ENCODE data around the gene SST.
"Not testable (repeated sequence)": the region's sequence is repeated elsewhere in the genome, so short reads cannot be mapped to it uniquely, and the experiment has no call there.

Gene SST

GRCh38 chr3:187648177-187648576 is 22.0 kb downstream of the SST start:
- H3K27me3 ChIP-seq (ENCODE audit: insufficient read depth, low read length), result peaks cover 3% of the 10 kb centered on the region; the same call in 1 of the 2 replicates
- H3K9ac ChIP-seq (ENCODE audit: low read depth, low read length), result no peak overlapping the region

GRCh38 chr3:187646906-187647660 is 23.1 kb downstream of the SST start:
- no peaks in the 10 kb centered on the region for H3K27me3 ChIP-seq (ENCODE audit: insufficient read depth, low read length)

More at GRCh38 chr3:187648177-187648576, 22.0 kb downstream of the SST start:
- Histone ChIP-seq H3K27ac (ENCODE audit: low read depth, low read length) (no peak overlapping the region), H3K4me1 (ENCODE audit: insufficient read depth, low read length) (no peaks in the 10 kb centered on the region), H3K36me3 (ENCODE audit: insufficient read depth, low read length) (no peaks in the 10 kb centered on the region), H3K4me3 (ENCODE audit: low read length) (no peak overlapping the region), H3K9me3 (ENCODE audit: insufficient read depth, low read depth, low read length) (no peaks in the 10 kb centered on the region)
- 93% methylated on average over 2 of the region's 2 CpGs for WGBS

GRCh38 chr3:187645379-187645778 is 24.8 kb downstream of the SST start:
- not testable (repeated sequence) for H3K27me3 ChIP-seq (ENCODE audit: insufficient read depth, low read length); H3K27ac ChIP-seq (ENCODE audit: low read depth, low read length); H3K9ac ChIP-seq (ENCODE audit: low read depth, low read length); H3K4me3 ChIP-seq (ENCODE audit: low read length); H3K36me3 ChIP-seq (ENCODE audit: insufficient read depth, low read length); H3K4me1 ChIP-seq (ENCODE audit: insufficient read depth, low read length); H3K9me3 ChIP-seq (ENCODE audit: insufficient read depth, low read depth, low read length)
- 93% methylated on average over 1 of the region's 1 CpG for WGBS

More at GRCh38 chr3:187646906-187647660, 23.1 kb downstream of the SST start:
- Histone ChIP-seq H3K4me3 (ENCODE audit: low read length) (no peak overlapping the region), H3K9me3 (ENCODE audit: insufficient read depth, low read depth, low read length) (no peaks in the 10 kb centered on the region), H3K9ac (ENCODE audit: low read depth, low read length) (no peak overlapping the region), H3K36me3 (ENCODE audit: insufficient read depth, low read length) (no peaks in the 10 kb centered on the region), H3K27ac (ENCODE audit: low read depth, low read length) (no peak overlapping the region), H3K4me1 (ENCODE audit: insufficient read depth, low read length) (no peaks in the 10 kb centered on the region)
- 93% methylated on average over 5 of the region's 5 CpGs for WGBS

GRCh38 chr3:187642861-187643260 is 27.3 kb downstream of the SST start:
- no peaks in the 10 kb centered on the region for H3K36me3 ChIP-seq (ENCODE audit: insufficient read depth, low read length)

GRCh38 chr3:187641320-187642016 is 28.7 kb downstream of the SST start:
- no peak overlapping the region for H3K27ac ChIP-seq (ENCODE audit: low read depth, low read length)

More at GRCh38 chr3:187642861-187643260, 27.3 kb downstream of the SST start:
- Histone ChIP-seq H3K9me3 (ENCODE audit: insufficient read depth, low read depth, low read length) (no peaks in the 10 kb centered on the region), H3K9ac (ENCODE audit: low read depth, low read length) (no peak overlapping the region), H3K27me3 (ENCODE audit: insufficient read depth, low read length) (no peaks in the 10 kb centered on the region), H3K4me1 (ENCODE audit: insufficient read depth, low read length) (no peaks in the 10 kb centered on the region), H3K4me3 (ENCODE audit: low read length) (no peak overlapping the region), H3K27ac (ENCODE audit: low read depth, low read length) (no peak overlapping the region)
- 96% methylated on average over 5 of the region's 5 CpGs for whole genome bisulfite sequencing

GRCh38 chr3:187640569-187641059 is 29.6 kb downstream of the SST start:
- H3K27ac ChIP-seq (ENCODE audit: low read depth, low read length), result no peak overlapping the region
- WGBS, result 91% methylated on average over 2 of the region's 2 CpGs

More at GRCh38 chr3:187641320-187642016, 28.7 kb downstream of the SST start:
- WGBS, result 100% methylated on average over 2 of the region's 2 CpGs
- Histone ChIP-seq H3K4me1 (ENCODE audit: insufficient read depth, low read length) (no peaks in the 10 kb centered on the region), H3K27me3 (ENCODE audit: insufficient read depth, low read length) (no peaks in the 10 kb centered on the region), H3K9me3 (ENCODE audit: insufficient read depth, low read depth, low read length) (no peaks in the 10 kb centered on the region), H3K9ac (ENCODE audit: low read depth, low read length) (no peak overlapping the region), H3K4me3 (ENCODE audit: low read length) (no peak overlapping the region), H3K36me3 (ENCODE audit: insufficient read depth, low read length) (no peaks in the 10 kb centered on the region)

GRCh38 chr3:187639927-187640568 is 30.1 kb downstream of the SST start:
- 76% methylated on average over 5 of the region's 5 CpGs for WGBS
- H3K4me3 ChIP-seq (ENCODE audit: low read length), result no peak overlapping the region
- H3K4me1 ChIP-seq (ENCODE audit: insufficient read depth, low read length), result no peaks in the 10 kb centered on the region
- no peaks in the 10 kb centered on the region; the same call in 1 of the 2 replicates for H3K9me3 ChIP-seq (ENCODE audit: insufficient read depth, low read depth, low read length)
- H3K9ac ChIP-seq (ENCODE audit: low read depth, low read length), result no peak overlapping the region
- H3K27me3 ChIP-seq (ENCODE audit: insufficient read depth, low read length), result no peaks in the 10 kb centered on the region
- no peaks in the 10 kb centered on the region for H3K36me3 ChIP-seq (ENCODE audit: insufficient read depth, low read length)
- H3K27ac ChIP-seq (ENCODE audit: low read depth, low read length), result no peak overlapping the region

More at GRCh38 chr3:187640569-187641059, 29.6 kb downstream of the SST start:
- Histone ChIP-seq H3K27me3 (ENCODE audit: insufficient read depth, low read length) (no peaks in the 10 kb centered on the region), H3K9me3 (ENCODE audit: insufficient read depth, low read depth, low read length) (no peaks in the 10 kb centered on the region), H3K4me3 (ENCODE audit: low read length) (no peak overlapping the region), H3K9ac (ENCODE audit: low read depth, low read length) (no peak overlapping the region), H3K36me3 (ENCODE audit: insufficient read depth, low read length) (no peaks in the 10 kb centered on the region), H3K4me1 (ENCODE audit: insufficient read depth, low read length) (no peaks in the 10 kb centered on the region)

GRCh38 chr3:187636528-187636927 is 33.7 kb downstream of the SST start:
- peaks cover 4% of the 10 kb centered on the region; the same call in 1 of the 2 replicates for H3K9me3 ChIP-seq (ENCODE audit: insufficient read depth, low read depth, low read length)
- H3K4me3 ChIP-seq (ENCODE audit: low read length), result no peak overlapping the region
- H3K27me3 ChIP-seq (ENCODE audit: insufficient read depth, low read length), result no peaks in the 10 kb centered on the region
- H3K27ac ChIP-seq (ENCODE audit: low read depth, low read length), result no peak overlapping the region
- H3K36me3 ChIP-seq (ENCODE audit: insufficient read depth, low read length), result no peaks in the 10 kb centered on the region
- H3K4me1 ChIP-seq (ENCODE audit: insufficient read depth, low read length), result no peaks in the 10 kb centered on the region
- no peak overlapping the region for H3K9ac ChIP-seq (ENCODE audit: low read depth, low read length)

GRCh38 chr3:187630404-187630803 is 39.8 kb downstream of the SST start:
- 85% methylated on average over 3 of the region's 3 CpGs for WGBS

GRCh38 chr3:187629711-187630110 is 40.5 kb downstream of the SST start:
- 90% methylated on average over 4 of the region's 4 CpGs for WGBS
- Histone ChIP-seq H3K27me3 (ENCODE audit: insufficient read depth, low read length) (peaks cover 2% of the 10 kb centered on the region; the same call in 1 of the 2 replicates), H3K36me3 (ENCODE audit: insufficient read depth, low read length) (no peaks in the 10 kb centered on the region), H3K9ac (ENCODE audit: low read depth, low read length) (no peak overlapping the region), H3K4me3 (ENCODE audit: low read length) (no peak overlapping the region), H3K9me3 (ENCODE audit: insufficient read depth, low read depth, low read length) (0 out of 2 replicates have a peak, but pooled peaks cover 4% of the 10 kb centered on the region), H3K4me1 (ENCODE audit: insufficient read depth, low read length) (peaks cover 9% of the 10 kb centered on the region), H3K27ac (ENCODE audit: low read depth, low read length) (no peak overlapping the region)

More at GRCh38 chr3:187630404-187630803, 39.8 kb downstream of the SST start:
- Histone ChIP-seq H3K27ac (ENCODE audit: low read depth, low read length) (no peak overlapping the region), H3K4me3 (ENCODE audit: low read length) (no peak overlapping the region), H3K36me3 (ENCODE audit: insufficient read depth, low read length) (no peaks in the 10 kb centered on the region), H3K9ac (ENCODE audit: low read depth, low read length) (no peak overlapping the region), H3K9me3 (ENCODE audit: insufficient read depth, low read depth, low read length) (peaks cover 4% of the 10 kb centered on the region; the same call in 1 of the 2 replicates), H3K27me3 (ENCODE audit: insufficient read depth, low read length) (no peaks in the 10 kb centered on the region), H3K4me1 (ENCODE audit: insufficient read depth, low read length) (peaks cover 9% of the 10 kb centered on the region)

- Histone ChIP-seq H3K27ac (ENCODE audit: low read depth, low read length) (no peak overlapping the region), H3K9me3 (ENCODE audit: insufficient read depth, low read depth, low read length) (no peaks in the 10 kb centered on the region), H3K4me3 (ENCODE audit: low read length) (no peak overlapping the region), H3K9ac (ENCODE audit: low read depth, low read length) (no peak overlapping the region), H3K27me3 (ENCODE audit: insufficient read depth, low read length) (peaks cover 2% of the 10 kb centered on the region; the same call in 1 of the 2 replicates), H3K36me3 (ENCODE audit: insufficient read depth, low read length) (no peaks in the 10 kb centered on the region), H3K4me1 (ENCODE audit: insufficient read depth, low read length) (peaks cover 13% of the 10 kb centered on the region)
- 14% methylated on average over 3 of the region's 3 CpGs for WGBS
These were observed 42.0 kb downstream of the SST start for GRCh38 chr3:187628169-187628568.

All from HUES64 (cell line).